ENCODE results near the gene CPA1.

The CPA1 gene

DNA sequence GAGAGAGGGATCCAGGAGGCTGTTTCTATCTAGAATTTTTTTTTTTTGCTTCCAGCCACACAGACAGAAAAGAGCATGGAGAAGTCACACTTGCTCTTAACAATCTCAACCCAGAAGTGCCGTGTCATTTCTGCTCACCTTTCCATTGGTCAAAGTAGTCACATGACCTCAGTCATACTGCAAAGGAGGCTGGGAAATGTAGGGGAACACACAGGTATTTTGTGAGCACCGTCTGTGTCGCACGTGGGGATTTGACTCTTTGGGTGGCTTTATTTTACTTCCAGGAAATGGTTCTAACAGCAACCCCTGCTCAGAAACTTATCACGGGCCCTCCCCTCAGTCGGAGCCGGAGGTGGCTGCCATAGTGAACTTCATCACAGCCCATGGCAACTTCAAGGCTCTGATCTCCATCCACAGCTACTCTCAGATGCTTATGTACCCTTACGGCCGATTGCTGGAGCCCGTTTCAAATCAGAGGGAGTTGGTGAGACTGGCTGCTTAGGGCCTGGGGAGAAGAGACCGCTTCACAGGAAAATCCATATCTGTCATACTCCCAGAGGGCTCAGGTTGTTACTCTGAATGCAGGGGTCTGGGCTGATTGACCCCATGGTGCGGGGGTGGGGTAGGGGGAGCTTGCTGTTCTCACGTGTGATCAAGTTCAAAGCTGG, 13.1 kb upstream of the CPA1 start:
- Histone ChIP-seq H3K4me3 (ENCODE audit: low read depth, low read length) (no peak overlapping the region), H3K27ac (no peak overlapping the region), H3K36me3 (no peaks in the 10 kb centered on the region), H3K27me3 (ENCODE audit: insufficient read depth, low read depth, severe bottlenecking) (no peaks in the 10 kb centered on the region), H3K9me3 (ENCODE audit: severe bottlenecking) (no peaks in the 10 kb centered on the region)
- DNase-seq: no peak
- TF ChIP-seq, protein P1, sequence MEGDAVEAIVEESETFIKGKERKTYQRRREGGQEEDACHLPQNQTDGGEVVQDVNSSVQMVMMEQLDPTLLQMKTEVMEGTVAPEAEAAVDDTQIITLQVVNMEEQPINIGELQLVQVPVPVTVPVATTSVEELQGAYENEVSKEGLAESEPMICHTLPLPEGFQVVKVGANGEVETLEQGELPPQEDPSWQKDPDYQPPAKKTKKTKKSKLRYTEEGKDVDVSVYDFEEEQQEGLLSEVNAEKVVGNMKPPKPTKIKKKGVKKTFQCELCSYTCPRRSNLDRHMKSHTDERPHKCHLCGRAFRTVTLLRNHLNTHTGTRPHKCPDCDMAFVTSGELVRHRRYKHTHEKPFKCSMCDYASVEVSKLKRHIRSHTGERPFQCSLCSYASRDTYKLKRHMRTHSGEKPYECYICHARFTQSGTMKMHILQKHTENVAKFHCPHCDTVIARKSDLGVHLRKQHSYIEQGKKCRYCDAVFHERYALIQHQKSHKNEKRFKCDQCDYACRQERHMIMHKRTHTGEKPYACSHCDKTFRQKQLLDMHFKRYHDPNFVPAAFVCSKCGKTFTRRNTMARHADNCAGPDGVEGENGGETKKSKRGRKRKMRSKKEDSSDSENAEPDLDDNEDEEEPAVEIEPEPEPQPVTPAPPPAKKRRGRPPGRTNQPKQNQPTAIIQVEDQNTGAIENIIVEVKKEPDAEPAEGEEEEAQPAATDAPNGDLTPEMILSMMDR (IDR thresholded peaks at IDR 0.05; ENCODE audit: low read depth, low read length): no peak

DNA sequence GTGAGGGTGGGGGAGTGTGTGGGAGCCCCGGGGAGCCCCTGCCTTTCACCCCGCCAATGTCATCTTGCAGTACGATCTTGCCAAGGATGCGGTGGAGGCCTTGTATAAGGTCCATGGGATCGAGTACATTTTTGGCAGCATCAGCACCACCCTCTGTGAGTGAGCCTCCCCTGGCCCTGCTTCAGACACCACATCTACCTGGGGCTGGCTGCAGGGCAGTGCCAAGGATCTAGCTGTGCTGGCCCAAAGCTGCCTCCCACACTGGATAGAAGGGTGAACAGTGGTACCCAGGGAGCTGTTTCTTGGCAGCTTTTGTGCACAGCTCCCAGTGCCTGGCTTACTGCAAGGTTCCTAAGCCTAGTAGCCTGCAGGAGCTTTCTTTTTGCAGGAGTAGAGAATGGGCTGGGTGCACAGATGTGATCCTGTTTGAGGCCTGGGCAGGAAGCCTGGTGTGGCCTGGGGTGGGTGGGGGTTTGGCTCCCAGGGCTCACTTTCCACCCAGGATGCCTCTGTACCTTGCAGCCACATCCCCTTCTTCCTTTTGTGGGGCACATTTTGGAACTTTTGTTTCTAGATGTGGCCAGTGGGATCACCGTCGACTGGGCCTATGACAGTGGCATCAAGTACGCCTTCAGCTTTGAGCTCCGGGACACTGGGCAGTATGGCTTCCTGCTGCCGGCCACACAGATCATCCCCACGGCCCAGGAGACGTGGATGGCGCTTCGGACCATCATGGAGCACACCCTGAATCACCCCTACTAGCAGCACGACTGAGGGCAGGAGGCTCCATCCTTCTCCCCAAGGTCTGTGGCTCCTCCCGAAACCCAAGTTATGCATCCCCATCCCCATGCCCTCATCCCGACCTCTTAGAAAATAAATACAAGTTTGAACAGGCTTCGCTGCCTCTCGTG, 12.2 kb upstream of the CPA1 start:
- Histone ChIP-seq H3K27ac (no peak overlapping the region), H3K4me3 (ENCODE audit: low read depth, low read length) (no peak overlapping the region), H3K36me3 (no peaks in the 10 kb centered on the region), H3K27me3 (ENCODE audit: insufficient read depth, low read depth, severe bottlenecking) (no peaks in the 10 kb centered on the region), H3K9me3 (ENCODE audit: severe bottlenecking) (no peaks in the 10 kb centered on the region)
- DNase-seq: no peak
- TF ChIP-seq, protein P1 (IDR thresholded peaks at IDR 0.05; ENCODE audit: low read depth, low read length): no peak

DNA sequence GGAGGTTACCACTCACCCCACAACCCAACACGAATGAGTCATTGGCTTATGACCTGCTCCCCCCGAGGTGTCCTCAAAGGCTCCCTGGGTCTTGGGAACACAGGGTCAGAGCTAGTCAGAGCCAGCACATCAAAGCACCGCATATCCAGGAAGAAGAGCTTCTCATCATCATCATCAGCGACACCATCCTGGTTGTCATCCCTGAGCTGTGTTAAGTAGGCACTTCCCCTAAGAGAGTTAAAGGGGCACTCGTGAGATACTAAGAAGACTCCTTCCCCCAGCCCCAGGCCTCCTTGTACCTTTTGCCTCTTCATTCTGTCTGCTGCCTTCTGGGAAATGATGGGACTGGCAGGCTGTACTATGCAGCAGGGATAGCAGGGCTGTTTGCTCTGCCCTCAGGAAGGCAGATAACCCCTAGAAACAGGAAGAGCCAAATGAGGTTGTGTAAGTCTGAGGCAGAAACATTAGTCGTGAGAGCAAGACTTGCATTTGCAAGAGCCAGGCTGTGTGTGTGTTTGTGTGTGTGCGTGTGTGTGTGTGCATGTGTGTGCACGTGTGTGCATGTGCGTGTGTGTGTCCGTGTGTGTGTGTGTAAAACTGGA, 11.1 kb upstream of the CPA1 start:
- Histone ChIP-seq H3K36me3 (no peaks in the 10 kb centered on the region), H3K27ac (no peak overlapping the region), H3K9me3 (ENCODE audit: severe bottlenecking) (no peaks in the 10 kb centered on the region), H3K4me3 (ENCODE audit: low read depth, low read length) (no peak overlapping the region), H3K27me3 (ENCODE audit: insufficient read depth, low read depth, severe bottlenecking) (no peaks in the 10 kb centered on the region)
- no peak for DNase-seq
- TF ChIP-seq, protein P1 (IDR thresholded peaks at IDR 0.05; ENCODE audit: low read depth, low read length): no peak

DNA sequence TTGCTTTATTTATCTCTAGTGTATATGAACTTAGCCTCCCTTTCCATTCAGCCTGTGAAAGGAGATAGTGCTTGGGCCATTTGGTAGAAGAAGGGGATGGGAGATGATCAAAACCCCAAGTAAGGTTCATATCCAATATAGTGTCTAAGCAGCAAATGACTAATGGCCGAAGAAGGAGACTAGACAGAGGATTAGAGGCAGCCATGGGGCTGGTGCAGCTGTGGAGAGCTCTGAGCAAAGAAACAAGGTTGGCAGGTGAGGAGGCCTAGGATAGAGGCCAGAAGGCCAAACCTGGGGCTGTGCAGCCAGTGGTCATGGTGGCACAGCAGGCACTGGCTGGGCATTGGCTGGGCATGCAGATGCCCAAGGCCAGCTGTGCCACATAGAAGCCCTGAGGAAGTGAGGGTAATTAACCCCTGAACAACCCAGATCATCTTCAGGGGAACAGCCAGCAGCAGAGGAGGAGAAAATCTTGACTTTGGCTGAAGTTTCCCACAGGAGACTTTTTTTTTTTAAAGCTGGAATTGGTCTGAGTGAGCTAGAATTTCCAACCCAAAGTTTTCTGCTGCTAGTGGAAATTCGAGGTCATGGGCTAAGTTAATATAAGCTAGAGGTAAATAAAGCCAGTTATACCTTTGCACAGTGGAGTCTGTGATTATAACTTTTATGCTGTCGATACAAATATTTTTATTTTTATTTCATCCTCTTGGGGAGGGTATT, 10.3 kb upstream of the CPA1 start:
- Histone ChIP-seq H3K36me3 (no peaks in the 10 kb centered on the region), H3K4me3 (ENCODE audit: low read depth, low read length) (no peak overlapping the region), H3K27ac (no peak overlapping the region), H3K27me3 (ENCODE audit: insufficient read depth, low read depth, severe bottlenecking) (no peaks in the 10 kb centered on the region), H3K9me3 (ENCODE audit: severe bottlenecking) (no peaks in the 10 kb centered on the region)
- DNase-seq: no peak
- TF ChIP-seq, protein P1 (IDR thresholded peaks at IDR 0.05; ENCODE audit: low read depth, low read length): no peak

DNA sequence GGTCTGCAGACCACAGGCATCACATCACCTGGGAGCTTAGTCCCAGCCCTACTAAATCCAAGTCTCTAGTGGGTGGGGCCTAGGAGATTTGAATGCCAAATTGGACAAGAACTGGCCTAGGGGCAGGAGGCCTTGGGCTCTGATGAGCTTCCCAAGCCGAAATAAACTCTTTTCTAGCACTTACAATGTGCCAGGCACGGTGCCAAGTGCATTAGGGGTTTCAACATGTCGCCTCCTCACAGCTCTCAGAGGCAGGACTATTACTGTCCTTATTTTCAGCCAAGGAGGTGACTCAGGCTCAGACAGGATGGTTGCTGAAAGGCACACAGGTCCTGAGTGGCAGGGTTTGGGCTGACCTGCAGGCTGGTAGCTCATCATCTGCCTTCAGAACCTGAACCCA, 9.2 kb upstream of the CPA1 start:
- H3K36me3 ChIP-seq: no peaks in the 10 kb centered on the region
- no peak overlapping the region for H3K4me3 ChIP-seq (ENCODE audit: low read depth, low read length)
- H3K27ac ChIP-seq: no peak overlapping the region
- H3K9me3 ChIP-seq (ENCODE audit: severe bottlenecking): no peaks in the 10 kb centered on the region
- DNase-seq: no peak
- TF ChIP-seq, protein P1 (IDR thresholded peaks at IDR 0.05; ENCODE audit: low read depth, low read length): no peak
- H3K27me3 ChIP-seq (ENCODE audit: insufficient read depth, low read depth, severe bottlenecking): no peaks in the 10 kb centered on the region
